ENCODE measurements around the gene ENOX2. TPM values are rescaled to one million over a fixed set of nuclear protein-coding genes. Genes with fewer than 3 reads are reported as not detected.

The ENOX2 gene
- total RNA-seq, 1 experiment from 2014 or later = 12.9 TPM

- no peak for TF ChIP-seq CTCF (IDR thresholded peaks at IDR 0.05 in 2 of 3, conservative IDR thresholded peaks at IDR 0.05 in 1 of 3; ENCODE audit: borderline replicate concordance in 1 of 3, insufficient read depth in 1 of 3, low read depth in 2 of 3, low read length in 2 of 3)
These were observed 71.7 kb downstream of the ENOX2 start (continued) for GRCh38 chrX:130831347-130831722.

- Histone ChIP-seq H3K27ac (ENCODE audit: low read depth, low read length) (no peak overlapping the region), H3K4me2 (ENCODE audit: low read length) (no peak overlapping the region), H3K9me3 (ENCODE audit: control insufficient read depth in 1 of 2, insufficient read depth in 1 of 2, low read depth in 1 of 2, low read length in 2 of 2) (no peaks in the 10 kb centered on the region), H2AFZ (ENCODE audit: low read depth, low read length, poor library complexity, severe bottlenecking) (no peak overlapping the region), H3K9ac (ENCODE audit: low read length) (no peak overlapping the region), H3K4me1 (ENCODE audit: control insufficient read depth in 1 of 2, insufficient read depth in 2 of 2, low read length in 2 of 2) (no peaks in the 10 kb centered on the region), H3K79me2 (ENCODE audit: insufficient read depth, low read length) (no peaks in the 10 kb centered on the region), H3K27me3 (ENCODE audit: insufficient read depth, low read length) (no peaks in the 10 kb centered on the region), H3K9me2 (ENCODE audit: insufficient read depth) (no peaks in the 10 kb centered on the region), H3K36me3 (ENCODE audit: control insufficient read depth in 1 of 2, insufficient read depth in 2 of 2, low read length in 2 of 2) (no peaks in the 10 kb centered on the region), H4K20me1 (ENCODE audit: insufficient read depth) (no peaks in the 10 kb centered on the region), H3K4me3 (replicated peaks in 1 of 2; ENCODE audit: low read depth in 1 of 2, low read length in 2 of 2) (no peak overlapping the region)
- ChIA-PET RAD21 (ENCODE audit: low non-redundant PET in 1 of 2, low total read pairs in 2 of 2, uncharacterized antibody in 2 of 2, unreplicated experiment in 2 of 2) (no interaction called here), POLR2A (no interaction called here), CTCF (no interaction called here)
- intact Hi-C loops (cut with micrococcal nuclease) = no loop called here
- no peak for ATAC-seq
- TF ChIP-seq EGR1 (IDR thresholded peaks at IDR 0.05; ENCODE audit: low read depth) (no peak), ATF3 (IDR thresholded peaks at IDR 0.05) (no peak), REST (IDR thresholded peaks at IDR 0.05; ENCODE audit: low read depth) (no peak), SIN3A (IDR thresholded peaks at IDR 0.05; ENCODE audit: low read depth) (no peak), SP1 (IDR thresholded peaks at IDR 0.05; ENCODE audit: low read depth) (no peak)
- BruUV-seq (replicated peaks) = no TSS peak
- DNase-seq (ENCODE audit: low read depth, low spot score) = no peak
These were observed 72.2 kb downstream of the ENOX2 start for GRCh38 chrX:130830599-130831346.

Measured in HCT116 (cell line).